ENCODE measurements around the gene KRT12. TPM values are rescaled to one million over a fixed set of nuclear protein-coding genes. Genes with fewer than 3 reads are reported as not detected.

The KRT12 gene
- total RNA-seq, 3 donors from 2014 or later (not counting 1 experiment from before 2014, with no cell fraction given) = not detected

DNA sequence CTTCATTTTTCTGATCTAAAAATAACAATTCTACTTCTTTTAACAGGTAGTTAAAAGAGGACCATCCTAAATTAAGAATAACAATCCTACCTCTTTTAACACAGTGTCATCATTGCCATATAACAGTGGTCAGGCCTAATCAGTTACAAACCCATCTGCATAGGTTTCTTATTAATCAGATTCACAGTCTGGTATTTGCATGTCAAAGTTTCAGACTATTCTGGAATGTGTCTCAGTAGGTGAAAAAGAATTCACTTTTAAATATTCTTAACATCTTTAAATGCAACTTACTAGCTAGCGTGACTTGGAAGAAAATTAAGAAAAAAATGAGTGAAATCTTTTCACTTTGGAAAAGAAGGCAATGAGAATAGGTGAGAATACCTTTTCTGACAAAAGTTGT lies 6.8 kb upstream of the KRT12 start:
- no peaks in the 10 kb centered on the region for H3K9me3 Mint-ChIP-seq
- no peak overlapping the region for H3K4me3 Mint-ChIP-seq
- H3K27me3 Mint-ChIP-seq (ENCODE audit: low read depth in 2 of 2) = peaks cover 26 to 62% of the 10 kb centered on the region in 2 donors
- H3K27ac Mint-ChIP-seq = no peak overlapping the region
- no peak for ATAC-seq
- no peaks in the 10 kb centered on the region for H3K4me1 Mint-ChIP-seq
- H3K9me3 ChIP-seq (ENCODE audit: control insufficient read depth, insufficient read depth, low read length) = no peaks in the 10 kb centered on the region
- 100% methylated on average over 1 of the region's 1 CpG for WGBS (ENCODE audit: insufficient coverage)
- H3K4me3 ChIP-seq (ENCODE audit: low read length) = no peak overlapping the region
- no peaks in the 10 kb centered on the region for H3K36me3 ChIP-seq (ENCODE audit: control insufficient read depth, insufficient read depth, low read length)
- H3K27me3 ChIP-seq (ENCODE audit: control insufficient read depth, insufficient read depth, low read length) = peaks cover 8% of the 10 kb centered on the region
- intact Hi-C loops (cut with micrococcal nuclease) = no loop called here
- DNase-seq = no peak
- no peak for TF ChIP-seq CTCF (IDR thresholded peaks at IDR 0.05)
- no peaks in the 10 kb centered on the region for H3K4me1 ChIP-seq (ENCODE audit: control insufficient read depth, insufficient read depth, low read length)
- no peaks in the 10 kb centered on the region for H3K36me3 Mint-ChIP-seq
- no peak overlapping the region for H3K27ac ChIP-seq (ENCODE audit: low read length)

DNA sequence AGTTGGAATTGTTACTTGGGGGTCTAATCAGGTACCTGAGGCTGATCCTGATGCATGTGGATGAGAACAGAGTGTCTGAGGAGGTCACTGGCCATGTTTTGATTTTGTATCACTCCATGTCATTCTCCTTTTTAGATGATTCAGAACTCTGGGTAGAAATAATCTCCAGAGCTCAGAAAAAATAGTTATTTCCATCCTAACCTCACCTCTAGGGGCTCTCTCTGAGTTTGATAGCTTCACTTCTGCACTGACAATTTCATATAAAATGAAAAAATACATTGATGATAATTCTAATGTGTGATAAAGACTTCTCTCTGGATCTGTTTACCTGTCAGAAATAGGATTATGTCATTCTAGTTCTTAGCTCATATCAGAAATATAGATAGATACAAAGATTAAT lies 6.2 kb upstream of the KRT12 start:
- no peaks in the 10 kb centered on the region for H3K9me3 ChIP-seq (ENCODE audit: control insufficient read depth, insufficient read depth, low read length)
- H3K4me1 ChIP-seq (ENCODE audit: control insufficient read depth, insufficient read depth, low read length) = no peaks in the 10 kb centered on the region
- intact Hi-C loops (cut with micrococcal nuclease) = no loop called here
- Mint-ChIP-seq H3K9me3 (no peaks in the 10 kb centered on the region), H3K27ac (no peak overlapping the region), H3K4me3 (no peak overlapping the region), H3K4me1 (no peaks in the 10 kb centered on the region), H3K36me3 (no peaks in the 10 kb centered on the region), H3K27me3 (ENCODE audit: low read depth in 2 of 2) (peaks cover 26 to 62% of the 10 kb centered on the region in 2 donors)
- ATAC-seq (no peak), DNase-seq (no peak)
- no peaks in the 10 kb centered on the region for H3K36me3 ChIP-seq (ENCODE audit: control insufficient read depth, insufficient read depth, low read length)
- no peak overlapping the region for H3K4me3 ChIP-seq (ENCODE audit: low read length)
- no peak overlapping the region for H3K27ac ChIP-seq (ENCODE audit: low read length)
- peaks cover 9% of the 10 kb centered on the region for H3K27me3 ChIP-seq (ENCODE audit: control insufficient read depth, insufficient read depth, low read length)
- no peak for TF ChIP-seq CTCF (IDR thresholded peaks at IDR 0.05)

DNA sequence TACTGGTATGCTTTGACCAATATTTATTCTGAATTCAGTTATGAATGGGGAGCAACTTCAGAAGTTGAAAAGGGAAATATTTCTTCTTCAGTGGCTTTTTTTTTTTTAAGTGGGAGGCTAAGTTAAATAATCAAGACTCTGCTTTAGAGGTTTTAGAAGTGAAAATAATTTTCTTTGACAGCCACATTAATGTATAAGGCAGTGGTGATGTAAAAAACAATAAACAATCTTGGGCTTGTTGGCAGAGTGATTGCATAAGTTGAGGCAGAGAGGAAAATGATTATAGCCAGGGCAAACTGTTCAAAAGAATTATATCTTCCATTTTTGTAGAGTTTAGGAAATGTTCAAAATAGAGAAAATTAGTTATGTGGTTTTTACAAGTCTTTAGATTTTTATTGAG lies 5.4 kb upstream of the KRT12 start:
- Histone ChIP-seq H3K4me1 (ENCODE audit: control insufficient read depth, insufficient read depth, low read length) (no peaks in the 10 kb centered on the region), H3K9me3 (ENCODE audit: control insufficient read depth, insufficient read depth, low read length) (no peaks in the 10 kb centered on the region), H3K4me3 (ENCODE audit: low read length) (no peak overlapping the region), H3K27ac (ENCODE audit: low read length) (no peak overlapping the region), H3K27me3 (ENCODE audit: control insufficient read depth, insufficient read depth, low read length) (peaks cover 10% of the 10 kb centered on the region), H3K36me3 (ENCODE audit: control insufficient read depth, insufficient read depth, low read length) (no peaks in the 10 kb centered on the region)
- no peak for TF ChIP-seq CTCF (IDR thresholded peaks at IDR 0.05)
- no peak overlapping the region for H3K4me3 Mint-ChIP-seq
- no peaks in the 10 kb centered on the region for H3K4me1 Mint-ChIP-seq
- peaks cover 27 to 62% of the 10 kb centered on the region in 2 donors for H3K27me3 Mint-ChIP-seq (ENCODE audit: low read depth in 2 of 2)
- H3K36me3 Mint-ChIP-seq = no peaks in the 10 kb centered on the region
- H3K27ac Mint-ChIP-seq = no peak overlapping the region
- DNase-seq = no peak
- H3K9me3 Mint-ChIP-seq = no peaks in the 10 kb centered on the region
- no peak for ATAC-seq
- intact Hi-C loops (cut with micrococcal nuclease) = no loop called here

DNA sequence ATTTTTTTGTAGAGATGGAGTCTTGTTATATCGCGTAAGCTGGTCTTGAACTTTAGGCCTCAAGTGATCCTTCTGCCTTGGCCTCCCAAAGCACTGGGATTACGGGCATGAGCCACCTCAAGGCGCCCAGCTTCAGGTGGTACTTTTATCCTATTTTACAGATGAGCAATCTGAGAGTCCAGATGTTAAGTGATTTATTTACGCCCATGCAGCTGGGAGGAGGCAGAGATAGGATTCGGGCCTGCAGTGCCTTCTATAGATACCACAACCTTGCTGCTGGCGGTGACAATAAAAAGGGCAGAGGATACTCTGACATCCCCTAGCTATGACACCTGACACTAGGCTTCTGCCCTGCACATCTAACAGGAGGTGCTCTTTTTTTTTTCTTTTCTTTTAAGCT lies 4.3 kb upstream of the KRT12 start:
- Histone ChIP-seq H3K27ac (ENCODE audit: low read length) (no peak overlapping the region), H3K27me3 (ENCODE audit: control insufficient read depth, insufficient read depth, low read length) (peaks cover 13% of the 10 kb centered on the region)
- no peak overlapping the region for H3K27ac Mint-ChIP-seq

More for the DNA sequence above, 4.3 kb upstream of the KRT12 start:
- Mint-ChIP-seq H3K27me3 (ENCODE audit: low read depth in 2 of 2) (peaks cover 27 to 52% of the 10 kb centered on the region in 2 donors), H3K4me3 (no peak overlapping the region), H3K4me1 (no peaks in the 10 kb centered on the region), H3K9me3 (no peaks in the 10 kb centered on the region), H3K36me3 (no peaks in the 10 kb centered on the region)
- intact Hi-C loops (cut with micrococcal nuclease) = no loop called here
- no peaks in the 10 kb centered on the region for H3K4me1 ChIP-seq (ENCODE audit: control insufficient read depth, insufficient read depth, low read length)
- no peaks in the 10 kb centered on the region for H3K36me3 ChIP-seq (ENCODE audit: control insufficient read depth, insufficient read depth, low read length)
- DNase-seq = no peak
- no peak overlapping the region for H3K4me3 ChIP-seq (ENCODE audit: low read length)
- WGBS (ENCODE audit: insufficient coverage) = 89% methylated on average over 7 of the region's 7 CpGs
- no peaks in the 10 kb centered on the region for H3K9me3 ChIP-seq (ENCODE audit: control insufficient read depth, insufficient read depth, low read length)
- TF ChIP-seq CTCF (IDR thresholded peaks at IDR 0.05) = no peak
- ATAC-seq = no peak

All from natural killer cell (primary cell).